Lung microvascular endothelial cell (primary cell): ENCODE results near the gene CHST12. TPM values are rescaled to one million over a fixed set of nuclear protein-coding genes. Genes with fewer than 3 reads are reported as not detected.
"Not testable (repeated sequence)": the region's sequence is repeated elsewhere in the genome, so short reads cannot be mapped to it uniquely, and the experiment has no call there.

Experiments
- DNase-seq, 2 donors: peaks; one replicate each; pipeline versions ENCODE4 v3.0.0 to v3.0.0-alpha.2; 2010; ENCODE audit warnings: low read depth in 2 of 2
- total RNA-seq: library from RNA; depleted of rRNA; stranded (reverse); fragments of >200 nt; gene quantifications from 2 replicates; pipeline ENCODE4 v1.2.1, GENCODE V29; 2014

CHST12 gene
- total RNA-seq, 1 donor from 2014 or later, result 3.8 TPM

GRCh38 chr7:2403718-2404648 is 572 bp downstream of the CHST12 start:
- peak; percentile 40 to 55 for DNase-seq

GRCh38 chr7:2404714-2405119 is 1.3 kb downstream of the CHST12 start:
- no peak for DNase-seq

GRCh38 chr7:2405201-2405600 is 1.8 kb downstream of the CHST12 start:
- no peak for DNase-seq

GRCh38 chr7:2405601-2406345 is 2.4 kb downstream of the CHST12 start:
- no peak for DNase-seq

- DNase-seq, result peak; percentile 78
Observed at GRCh38 chr7:2409745-2410414, 6.5 kb downstream of the CHST12 start.

- DNase-seq, result no peak
Observed at GRCh38 chr7:2411049-2411448, 7.6 kb downstream of the CHST12 start.

- peak in 1 of 2 donors; percentile 40 for DNase-seq
Observed at GRCh38 chr7:2411815-2412586, 8.6 kb downstream of the CHST12 start.

GRCh38 chr7:2412587-2413201 is 9.3 kb downstream of the CHST12 start:
- DNase-seq, result no peak

GRCh38 chr7:2416063-2416462 is 12.7 kb downstream of the CHST12 start:
- DNase-seq, result no peak

GRCh38 chr7:2416650-2417049 is 13.2 kb downstream of the CHST12 start:
- DNase-seq, result no peak

GRCh38 chr7:2417178-2417577 is 13.8 kb downstream of the CHST12 start:
- DNase-seq, result not testable (repeated sequence)

GRCh38 chr7:2417981-2418481 is 14.6 kb downstream of the CHST12 start:
- no peak for DNase-seq

GRCh38 chr7:2420216-2420933 is 17.0 kb downstream of the CHST12 start:
- DNase-seq, result no peak

- DNase-seq, result no peak
Observed at GRCh38 chr7:2421943-2422310, 18.5 kb downstream of the CHST12 start.

GRCh38 chr7:2425749-2426148 is 22.3 kb downstream of the CHST12 start:
- no peak for DNase-seq

GRCh38 chr7:2431260-2431867 is 28.0 kb downstream of the CHST12 start:
- DNase-seq, result peak; percentile 29 to 42

GRCh38 chr7:2432910-2433712 is 29.7 kb downstream of the CHST12 start:
- no peak for DNase-seq

GRCh38 chr7:2433713-2434550 is 30.5 kb downstream of the CHST12 start:
- DNase-seq, result no peak
